Adrenal gland (tissue), 12 donors: ENCODE measurements around the gene PARD6G. TPM values are rescaled to one million over a fixed set of nuclear protein-coding genes. Genes with fewer than 3 reads are reported as not detected.

Experiments used
- DNase-seq, 7 donors: peaks; one replicate each; pipeline ENCODE4 v3.0.0-alpha.2; 2019 to 2020
- H3K27ac ChIP-seq, 5 donors: fragments of 200-600 bp; sonication (generic) in 4 of 5; 1 replicate in 3 of 5; 2 replicates in 2 of 5; pipeline versions ENCODE4 v1.5.1 to v1.8.0; 2016 to 2020; ENCODE audit warnings: mild to moderate bottlenecking in 1 of 5
- H3K27me3 ChIP-seq: fragments of 200-600 bp; 2 replicates; pipeline ENCODE4 v1.8.0; 2021
- H3K36me3 ChIP-seq, 2 donors: fragments of 200-600 bp; replicated peaks in 1 of 2; 1 replicate in 1 of 2; 2 replicates in 1 of 2; pipeline versions ENCODE4 v1.5.1 to v1.8.0; 2018 to 2022
- H3K4me1 ChIP-seq, 2 donors: fragments of 200-600 bp; replicated peaks in 1 of 2; 1 replicate in 1 of 2; 2 replicates in 1 of 2; pipeline versions ENCODE4 v1.5.1 to v1.8.0; 2018 to 2021
- H3K4me3 ChIP-seq, 4 donors: fragments of 200-600 bp; sonication (generic) in 3 of 4; one replicate each; pipeline ENCODE4 v1.5.1; 2016 to 2018
- H3K9me3 ChIP-seq, 3 donors: fragments of 200-600 bp; sonication (generic) in 1 of 3; replicated peaks in 1 of 3; 1 replicate in 2 of 3; 2 replicates in 1 of 3; pipeline versions ENCODE4 v1.5.1 to v1.8.0; 2016 to 2021
- CTCF ChIP-seq, 6 experiments: fragments of 450-650 bp in 4 of 6; fragments of 200-600 bp in 2 of 6; sonication (generic) in 1 of 6; IDR thresholded peaks; 1 replicate in 5 of 6; 2 replicates in 1 of 6; pipeline versions ENCODE4 v1.5.1 to v1.8.0; 2016 to 2021; ENCODE audit warnings: antibody characterized with exemption in 6 of 6, mild to moderate bottlenecking in 2 of 6, moderate library complexity in 1 of 6
- POLR2A ChIP-seq, 2 donors: fragments of 450-650 bp; IDR thresholded peaks; one replicate each; pipeline ENCODE4 v1.6.1; 2017; ENCODE audit warnings: antibody characterized with exemption in 2 of 2, mild to moderate bottlenecking in 2 of 2, moderate library complexity in 1 of 2
- WGBS, 4 donors: extraction: QIAGEN DNeasy Blood & Tissue Kit in 2 of 4; methylation state at CpG; one replicate each; pipeline versions ENCODE4 v1.1.5 to v1.1.7; 2013 to 2017; 5-methylcytosine and 5-hydroxymethylcytosine counted together
- intact Hi-C, 2 donors: fragments of 100-400 bp; cut with DNase I; formaldehyde crosslinking; loops; one replicate each; pipeline versions ENCODE4 v1.14.1 to v1.15.0; 2022 to 2023
- polyA plus RNA-seq, 3 donors: library from polyadenylated mRNA; stranded (reverse); fragments of 200-250 nt in 2 of 3; fragments of 350-450 nt in 1 of 3; fragmentation: Illumina TruSeq in 1 of 3; extraction: RNeasy Lipid Tissue Mini Kit (QIAGEN cat#74804) in 1 of 3; gene quantifications; one replicate each; pipeline ENCODE4 v1.2.3, GENCODE V29; 2013 to 2014
- total RNA-seq, 9 donors: library from RNA; depleted of rRNA in 4 of 9; stranded (reverse); fragments of >200 nt in 4 of 9; fragments of 120-200 nt in 1 of 9; fragmentation: NEBNext Ultra II Directional in 1 of 9; extraction: Animal tissue kit (Norgen Biotek cat#: 25700) in 1 of 9; gene quantifications; one replicate each; pipeline versions ENCODE4 v1.1.0 to v1.2.4, GENCODE V29; 2013 to 2023
- donor health status: healthy with polysubstance abuse.
- donor health status: Bipolar disorder and iron deficiency.
- donor health status: DM: yes; HTN: yes; CAD: no.
- donor health status: DM: no; HTN: no; CAD: no.
- donor health status: DM: no; HTN: no; CAD: no.
- donor health status: DM: yes; HTN: yes; CAD: no.

The PARD6G gene
- total and polyA plus RNA-seq, 12 donors, result 0.95 to 4.3 (median 2.3) TPM

GRCh38 chr18:80200171-80200931 lies 47.0 kb downstream of the PARD6G start:
- intact Hi-C loops, result no loop called here
- no peak for TF ChIP-seq CTCF (IDR thresholded peaks at IDR 0.05)
- no peak for TF ChIP-seq POLR2A (IDR thresholded peaks at IDR 0.05)
- no peaks in the 10 kb centered on the region for H3K4me1 ChIP-seq
- no peak overlapping the region for H3K27ac ChIP-seq
- H3K4me3 ChIP-seq, result no peak overlapping the region
- H3K36me3 ChIP-seq, result no peaks in the 10 kb centered on the region
- WGBS, 4 donors, result 70 to 84% (median 77%) methylated on average over 14 to 17 of the region's 17 CpGs
- DNase-seq, result peak in 1 of 7 donors; percentile 42
- no peaks in the 10 kb centered on the region for H3K27me3 ChIP-seq
- no peaks in the 10 kb centered on the region for H3K9me3 ChIP-seq

- Histone ChIP-seq H3K4me3 (no peak overlapping the region), H3K27me3 (no peaks in the 10 kb centered on the region), H3K9me3 (no peaks in the 10 kb centered on the region), H3K36me3 (no peaks in the 10 kb centered on the region), H3K27ac (no peak overlapping the region), H3K4me1 (no peaks in the 10 kb centered on the region)
- TF ChIP-seq CTCF (IDR thresholded peaks at IDR 0.05), result no peak
- TF ChIP-seq POLR2A (IDR thresholded peaks at IDR 0.05), result no peak
- 87 to 92% (median 90%) methylated on average over 15 of the region's 15 CpGs for WGBS, 4 donors
- intact Hi-C loops, result no loop called here
- DNase-seq, result no peak
These were observed 48.1 kb downstream of the PARD6G start for GRCh38 chr18:80198994-80199748.

- Histone ChIP-seq H3K36me3 (no peaks in the 10 kb centered on the region), H3K4me3 (no peak overlapping the region), H3K4me1 (no peaks in the 10 kb centered on the region), H3K27ac (no peak overlapping the region), H3K27me3 (no peaks in the 10 kb centered on the region), H3K9me3 (no peaks in the 10 kb centered on the region)
- DNase-seq, result peak in 1 of 7 donors; percentile 6
- intact Hi-C loops, result no loop called here
- WGBS, 4 donors, result 79 to 84% (median 80%) methylated on average over 1 of the region's 1 CpG
- TF ChIP-seq CTCF (IDR thresholded peaks at IDR 0.05) (no peak), POLR2A (IDR thresholded peaks at IDR 0.05) (no peak)
These were observed 48.9 kb downstream of the PARD6G start for GRCh38 chr18:80198391-80198790.

GRCh38 chr18:80197528-80197927 lies 49.8 kb downstream of the PARD6G start:
- no peaks in the 10 kb centered on the region for H3K9me3 ChIP-seq
- peak overlapping the region in 1 of 5 donors; percentile 40 for H3K27ac ChIP-seq
- H3K36me3 ChIP-seq, result no peaks in the 10 kb centered on the region
- H3K27me3 ChIP-seq, result no peaks in the 10 kb centered on the region
- peak in 1 of 7 donors; percentile 50 for DNase-seq
- WGBS, 4 donors, result 72 to 82% (median 74%) methylated on average over 4 of the region's 4 CpGs
- intact Hi-C loops, result no loop called here
- no peaks in the 10 kb centered on the region for H3K4me1 ChIP-seq
- no peak for TF ChIP-seq POLR2A (IDR thresholded peaks at IDR 0.05)
- TF ChIP-seq CTCF (IDR thresholded peaks at IDR 0.05), result no peak
- H3K4me3 ChIP-seq, result no peak overlapping the region
